EL (cell line): ENCODE measurements around the gene VPS26B.
"Not testable (repeated sequence)": the region's sequence is repeated elsewhere in the genome, so short reads cannot be mapped to it uniquely, and the experiment has no call there.

Experiments used
- DNase-seq: peaks from one replicate; pipeline ENCODE4 v3.0.0-alpha.2; 2016

VPS26B gene

DNA sequence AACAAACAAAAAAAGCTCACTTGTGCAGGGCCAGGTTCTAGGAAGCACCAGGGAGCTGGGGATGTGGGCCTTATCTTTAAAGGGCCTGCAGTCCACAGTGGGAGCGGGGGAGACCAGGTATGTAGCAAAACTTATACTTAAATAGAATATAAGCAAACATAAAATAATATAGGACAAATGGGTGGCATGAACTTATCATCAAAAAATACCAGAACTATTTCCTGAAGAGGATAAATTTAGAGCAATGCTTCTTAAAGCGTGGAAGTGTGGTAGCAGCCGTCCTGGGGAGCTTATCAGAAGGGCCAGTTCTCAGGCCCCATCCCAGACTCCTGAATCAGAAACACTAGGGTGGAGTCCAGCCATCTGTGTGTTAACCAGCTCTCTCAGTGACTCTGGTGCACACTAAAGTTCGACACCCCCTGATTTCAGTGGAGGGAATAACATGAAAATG lies 9.3 kb downstream of the VPS26B start:
- DNase-seq: no peak

DNA sequence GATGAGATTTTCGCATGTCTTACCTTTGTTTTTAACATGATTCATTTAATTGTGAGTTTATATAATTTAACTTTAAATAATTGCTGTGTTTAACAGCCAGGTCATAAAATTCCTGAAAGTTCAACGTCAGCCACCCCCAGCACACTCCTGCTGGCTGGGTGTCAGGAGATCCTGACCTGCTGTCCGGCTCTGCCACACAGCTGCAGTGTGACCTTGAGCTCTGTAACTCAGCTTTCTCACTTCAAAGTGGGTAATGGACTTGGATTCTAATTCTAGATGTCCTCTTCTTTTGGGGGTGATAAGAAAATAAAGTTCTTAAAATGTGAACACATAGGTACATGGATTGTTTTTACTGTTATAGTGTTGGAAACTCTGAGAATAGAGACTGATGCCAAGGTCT lies 10.9 kb downstream of the VPS26B start:
- DNase-seq: no peak

DNA sequence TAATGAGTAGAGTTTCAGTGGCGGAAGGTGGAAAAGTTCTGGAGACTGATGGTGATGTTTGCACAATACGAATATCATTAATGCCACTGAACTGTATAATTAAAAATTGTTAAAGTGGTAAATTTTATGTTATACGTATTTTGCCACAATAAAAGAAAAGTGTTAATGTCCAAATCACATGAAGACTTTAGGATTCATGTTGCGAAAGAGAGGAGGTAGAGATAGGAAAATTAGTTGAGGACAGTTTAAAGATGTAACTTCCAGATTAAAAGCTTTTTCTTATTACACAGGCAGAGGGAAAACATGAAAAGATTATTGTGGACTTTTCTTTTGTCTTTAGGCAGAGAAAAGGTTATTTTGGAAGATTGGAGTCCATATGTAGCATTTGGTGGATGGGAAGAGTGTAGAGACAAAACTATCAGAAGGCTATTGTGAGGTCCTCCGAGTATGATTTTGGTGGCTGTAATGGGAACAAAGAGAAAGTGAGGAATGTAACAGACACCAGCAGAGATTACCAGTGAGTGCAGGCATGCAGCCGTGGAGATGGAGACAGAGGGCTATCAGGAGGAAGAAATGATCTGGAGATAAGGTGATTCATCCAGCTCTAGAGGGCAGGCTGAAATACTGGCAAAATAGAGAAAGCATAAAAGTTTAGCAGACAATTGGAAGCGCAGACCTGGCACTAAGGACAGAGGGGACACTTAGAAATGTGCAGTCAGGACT lies 12.5 kb downstream of the VPS26B start:
- peak; percentile 28 for DNase-seq

DNA sequence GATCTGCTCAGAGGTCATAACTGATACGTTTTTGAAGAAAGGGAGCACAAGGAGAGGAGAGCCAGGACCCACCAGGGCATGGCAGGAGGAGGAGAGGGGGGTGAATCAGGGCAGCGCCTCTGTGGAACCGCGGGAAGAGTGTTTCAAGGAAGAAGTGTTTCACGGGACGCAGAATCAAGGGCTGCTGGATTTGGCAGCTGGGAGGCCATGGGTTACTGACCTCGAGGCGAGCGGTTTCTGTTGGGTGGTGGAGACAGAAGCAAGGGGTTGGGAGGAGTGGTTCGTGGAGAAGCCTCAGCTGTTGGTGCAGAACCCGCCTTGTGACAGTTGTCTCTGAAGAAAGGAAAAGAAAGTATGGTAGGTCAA lies 13.1 kb downstream of the VPS26B start:
- DNase-seq: no peak

DNA sequence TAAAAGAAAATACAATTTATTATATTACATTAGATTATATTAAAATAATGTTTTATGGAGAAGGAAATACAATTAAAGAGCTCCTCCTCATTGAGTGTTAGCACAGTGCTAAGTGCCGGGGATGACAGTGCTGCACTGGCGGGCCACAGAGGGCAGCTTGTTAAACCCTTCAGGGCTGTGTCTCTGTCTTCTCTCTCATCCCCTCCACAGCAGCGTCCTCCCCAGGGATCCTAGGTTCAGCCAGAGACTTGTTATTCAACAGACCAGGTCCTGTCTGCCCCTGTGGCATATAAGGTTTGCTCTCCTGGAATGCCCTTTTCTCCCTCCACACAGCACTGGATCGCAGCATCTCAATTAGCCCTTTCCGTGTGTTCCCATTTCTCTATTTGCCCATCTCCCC lies 14.5 kb downstream of the VPS26B start:
- DNase-seq: no peak

DNA sequence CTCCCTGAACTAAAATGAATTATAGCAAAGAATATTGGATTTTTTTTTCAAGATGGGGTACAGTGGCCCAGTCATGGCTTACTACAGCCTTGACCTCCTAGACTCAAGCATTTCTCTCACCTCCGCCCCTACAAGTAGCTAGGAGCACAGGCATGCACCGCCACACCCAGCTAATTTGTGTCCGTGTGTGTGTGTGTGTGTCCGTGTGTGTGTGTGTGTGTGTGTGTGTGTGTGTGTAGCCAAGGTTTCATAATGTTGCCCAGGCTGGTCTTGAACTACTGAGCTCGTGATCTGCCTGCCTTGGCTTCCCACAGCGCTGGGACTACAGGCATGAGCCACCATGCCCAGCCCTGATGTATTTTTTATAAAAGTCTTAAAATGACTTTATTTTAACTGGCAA lies 16.1 kb downstream of the VPS26B start:
- no peak for DNase-seq

DNA sequence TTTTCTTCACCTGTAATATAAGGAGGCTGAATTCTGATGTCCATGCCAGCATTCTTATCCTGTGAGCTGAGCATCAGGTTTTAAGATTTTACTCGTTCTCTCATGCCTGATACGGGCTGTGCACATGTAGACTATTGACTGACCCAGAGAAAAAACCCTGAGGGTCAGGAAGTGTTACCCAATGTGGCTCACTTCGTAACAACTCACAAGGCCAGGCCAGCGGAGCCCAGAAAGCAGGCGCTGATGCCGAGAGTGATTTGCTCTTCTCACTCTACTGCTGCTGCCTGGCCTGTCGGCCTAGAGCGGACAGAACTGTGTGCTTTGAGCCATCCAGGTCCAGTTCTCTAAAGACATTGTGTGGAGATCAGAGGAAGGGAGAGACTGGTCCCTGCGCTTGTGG lies 17.9 kb downstream of the VPS26B start:
- no peak for DNase-seq

DNA sequence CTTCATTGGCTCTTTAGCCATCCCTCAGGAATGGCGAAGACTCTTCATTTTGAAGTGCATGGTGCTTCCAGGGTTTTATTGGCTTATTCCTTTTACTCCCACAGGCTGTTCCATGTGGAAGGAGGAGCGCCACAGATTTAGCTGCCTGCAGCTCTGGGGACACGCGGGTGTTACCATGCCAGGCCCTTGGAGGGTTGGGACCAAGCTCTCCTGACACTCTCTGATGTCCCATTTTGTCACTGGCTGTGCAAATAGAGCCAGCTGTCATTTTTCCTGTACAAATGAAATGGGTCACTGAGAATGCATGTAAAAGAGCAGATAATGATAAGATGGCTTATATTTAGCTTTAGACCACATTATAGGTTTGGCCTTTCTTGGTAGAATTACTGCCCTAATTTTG lies 19.4 kb downstream of the VPS26B start:
- DNase-seq: no peak

DNA sequence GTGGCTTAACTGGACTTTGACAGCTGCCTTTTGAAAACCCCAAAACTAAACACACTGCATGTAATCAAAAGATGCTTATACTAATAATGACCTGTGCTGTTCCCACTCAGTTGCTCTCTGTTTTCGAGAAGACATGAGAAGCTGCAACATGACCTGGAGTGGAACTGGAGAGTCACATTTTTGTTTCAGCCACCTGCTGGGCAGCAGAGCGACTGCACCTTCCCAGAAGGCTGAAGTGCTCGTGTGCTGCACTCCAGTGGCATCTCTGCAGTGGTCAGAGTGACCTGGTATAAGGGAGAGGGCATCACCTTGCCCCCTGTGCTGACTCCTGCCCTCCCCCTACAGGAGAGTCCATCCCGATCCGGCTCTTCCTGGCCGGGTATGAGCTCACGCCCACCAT lies 20.1 kb downstream of the VPS26B start:
- peak; percentile 15 for DNase-seq

DNA sequence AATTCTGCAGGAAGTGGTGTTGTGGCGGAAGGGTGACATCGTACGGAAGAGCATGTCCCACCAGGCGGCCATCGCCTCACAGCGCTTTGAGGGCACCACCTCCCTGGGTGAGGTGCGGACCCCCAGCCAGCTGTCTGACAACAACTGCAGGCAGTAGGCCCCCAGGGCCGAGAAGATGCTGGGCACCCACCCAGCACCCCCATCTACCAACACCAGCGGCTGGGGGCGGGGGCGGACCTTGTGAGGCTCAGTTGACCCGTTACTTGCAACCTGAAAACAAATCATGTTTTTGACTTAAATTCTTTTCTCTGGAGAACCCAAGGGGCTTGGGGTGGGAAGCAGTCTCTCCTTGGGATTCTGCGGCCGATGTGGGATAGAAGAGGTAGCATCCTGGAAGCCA lies 21.0 kb downstream of the VPS26B start:
- DNase-seq: no peak

DNA sequence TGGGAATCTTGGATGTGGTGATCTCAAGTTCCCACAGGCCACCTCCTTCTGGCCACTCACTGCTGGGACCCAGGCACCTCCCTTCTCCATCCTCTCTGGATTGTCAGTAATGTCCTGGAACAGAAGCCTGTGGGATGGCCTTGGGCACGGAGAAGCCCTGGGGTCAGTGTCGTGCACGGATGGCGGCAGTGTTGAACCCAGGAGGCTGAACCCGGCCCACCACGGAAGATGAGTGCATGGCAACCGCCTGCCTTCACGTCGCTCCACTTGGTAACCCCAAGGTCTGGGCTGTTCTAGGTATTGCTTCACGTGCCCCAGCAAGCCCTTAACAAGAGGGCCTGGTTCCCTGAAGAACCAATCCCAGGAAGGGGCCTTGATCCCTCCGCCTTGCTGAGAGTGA lies 21.6 kb downstream of the VPS26B start:
- no peak for DNase-seq

DNA sequence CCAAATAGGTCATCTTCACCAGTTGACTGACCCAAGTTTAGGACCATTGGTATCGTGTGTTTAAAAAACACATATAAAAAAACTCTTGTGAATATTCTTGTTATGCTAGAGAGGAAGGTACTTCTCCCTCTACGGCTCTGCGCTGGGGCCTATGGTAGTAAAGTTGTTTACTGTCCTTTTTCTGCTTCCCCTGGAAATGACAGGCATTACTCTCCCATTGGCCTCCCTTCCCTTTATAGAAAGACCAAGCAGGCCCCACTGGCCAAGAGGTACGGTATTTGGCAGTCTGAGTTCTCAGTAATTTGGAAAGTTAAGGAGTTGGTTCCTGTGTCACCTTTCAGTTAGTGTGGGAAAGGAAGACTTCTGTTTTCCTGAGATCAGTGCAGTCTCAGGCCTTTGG lies 22.2 kb downstream of the VPS26B start:
- DNase-seq: no peak

DNA sequence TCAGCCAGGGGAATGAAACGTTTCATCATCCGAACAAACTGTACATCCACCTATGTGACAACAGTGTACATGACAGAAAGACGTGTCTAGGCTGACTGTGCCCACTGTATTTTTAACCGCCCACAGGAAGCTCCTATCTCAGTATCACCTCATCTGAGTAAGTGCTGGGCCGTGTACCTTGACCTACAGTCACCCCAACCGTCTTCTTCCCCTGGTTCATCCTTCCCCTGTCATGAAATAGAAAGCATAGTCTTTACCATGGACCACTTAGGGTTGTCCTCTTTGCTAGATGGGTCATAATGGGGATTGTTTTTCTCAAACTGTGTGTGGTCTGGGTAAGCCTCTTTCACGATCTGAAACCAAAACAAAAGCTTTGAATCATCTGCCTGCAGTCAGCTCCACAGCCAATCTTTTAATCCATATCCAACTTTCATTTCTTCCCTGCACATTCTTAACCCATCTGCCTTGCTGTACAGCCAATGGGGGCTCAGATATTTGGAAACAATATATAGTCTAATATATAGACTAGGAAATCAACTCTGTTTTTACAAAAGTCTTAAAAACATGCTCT lies 24.5 kb downstream of the VPS26B start:
- DNase-seq: no peak

DNA sequence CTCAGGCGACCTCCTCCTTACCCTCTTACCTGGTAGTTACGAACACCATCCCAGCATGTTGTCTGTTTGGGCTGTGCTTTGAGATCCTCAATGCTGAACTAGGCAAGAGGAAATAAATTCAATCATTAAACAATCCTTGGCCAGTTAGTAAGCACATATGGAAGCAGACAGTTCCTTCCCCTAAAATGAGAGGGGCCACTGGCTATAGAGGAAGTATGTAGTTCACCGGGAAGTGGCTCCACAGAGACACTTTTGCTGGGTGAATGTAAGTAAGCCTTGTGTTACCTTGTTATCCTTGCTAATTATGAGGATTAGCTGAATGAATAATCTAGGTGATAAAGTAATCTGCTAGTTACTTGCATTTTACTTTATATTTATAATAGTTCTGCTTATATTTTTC lies 25.8 kb downstream of the VPS26B start:
- DNase-seq: no peak

DNA sequence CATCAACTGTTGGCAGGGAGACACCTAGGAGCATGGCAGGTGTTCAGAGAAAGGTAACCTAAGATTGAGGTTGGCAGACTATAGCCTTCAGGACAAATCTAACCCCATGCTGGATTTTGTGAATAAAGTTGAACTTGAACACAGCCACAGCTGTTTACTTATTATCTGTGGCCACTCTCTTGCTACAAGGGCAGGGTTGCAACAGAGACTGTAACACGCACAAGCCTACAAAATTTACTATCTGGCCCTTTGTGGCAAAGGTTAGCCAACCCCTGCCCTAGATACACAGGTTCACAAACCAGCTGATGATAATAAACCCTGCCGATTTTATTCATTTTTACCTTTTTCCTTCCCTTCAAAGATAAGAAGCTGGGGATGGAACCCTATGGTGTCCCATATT lies 26.2 kb downstream of the VPS26B start:
- no peak for DNase-seq

DNA sequence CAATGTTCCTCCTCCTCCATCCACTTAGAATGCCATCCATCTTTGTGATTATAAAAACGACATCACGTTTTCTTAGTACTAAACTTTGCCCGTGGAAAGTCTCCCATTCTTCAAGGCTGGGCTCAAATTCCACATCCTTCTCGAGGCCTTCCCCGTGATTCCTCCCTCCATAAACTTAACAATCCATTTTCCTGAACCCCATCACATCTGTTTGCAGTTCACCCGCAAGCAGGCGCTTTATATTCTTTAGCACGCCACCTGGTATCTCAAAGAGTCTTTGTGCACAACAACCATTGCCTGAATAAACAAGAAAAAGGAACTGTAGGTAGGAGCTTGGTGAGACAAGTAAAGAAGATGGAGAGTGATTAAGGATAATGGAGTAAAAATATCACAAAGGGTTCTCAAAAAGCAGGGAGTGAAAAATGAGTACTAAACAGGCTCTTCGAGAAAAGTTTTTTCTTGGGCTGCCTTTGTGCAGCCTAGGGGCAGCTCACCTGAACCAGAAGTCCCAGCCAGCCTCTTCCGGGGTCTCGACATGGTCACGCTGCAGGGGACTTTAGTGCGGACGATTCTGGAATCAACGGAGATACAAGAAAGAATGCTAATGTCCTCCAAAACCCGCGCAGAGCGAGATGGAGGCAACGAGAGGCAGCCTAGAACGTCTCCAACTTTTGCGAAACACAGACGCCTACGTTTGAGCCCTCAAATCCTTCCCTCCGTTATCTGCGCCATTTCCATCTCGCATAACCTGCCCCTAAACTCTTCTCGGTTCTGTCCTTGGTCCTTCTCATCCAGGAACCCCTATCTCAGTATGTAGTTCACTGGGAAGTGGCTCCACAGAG lies 28.1 kb downstream of the VPS26B start:
- DNase-seq: no peak

DNA sequence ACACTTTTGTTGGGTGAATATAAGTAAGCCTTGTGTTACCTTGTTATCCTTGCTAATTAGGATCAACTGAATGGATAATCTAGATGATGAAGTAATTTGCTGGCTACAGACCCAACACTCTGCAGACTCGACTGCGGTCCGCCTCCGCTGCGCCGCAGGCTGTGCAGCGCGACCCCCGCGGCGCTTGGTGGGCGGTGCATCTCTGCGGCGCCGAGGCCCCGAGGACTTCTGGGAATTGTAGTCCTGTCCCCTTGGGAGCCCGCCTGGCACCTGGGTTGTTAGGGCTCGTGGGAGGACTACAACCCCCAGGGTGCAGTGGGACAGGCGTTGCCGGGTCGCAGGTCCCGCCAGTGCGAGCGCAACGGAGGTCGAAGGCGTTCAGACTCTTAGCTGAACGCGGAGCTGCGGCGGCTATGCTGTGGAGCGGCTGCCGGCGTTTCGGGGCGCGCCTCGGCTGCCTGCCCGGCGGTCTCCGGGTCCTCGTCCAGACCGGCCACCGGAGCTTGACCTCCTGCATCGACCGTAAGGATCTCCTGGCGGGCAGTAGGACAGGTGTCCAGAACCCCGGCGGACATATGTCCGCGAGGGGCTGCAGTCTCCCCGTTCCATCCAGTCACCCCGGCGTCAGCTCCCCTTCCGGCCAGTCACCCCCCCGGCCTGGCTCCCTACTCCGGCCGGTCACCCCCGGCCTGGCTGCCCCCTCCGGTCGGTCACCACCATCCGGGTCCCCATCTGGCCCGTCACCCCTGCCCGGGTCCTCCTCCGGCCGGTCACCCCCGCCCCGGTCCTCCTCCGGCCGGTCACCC lies 28.9 kb downstream of the VPS26B start, which contains the start of the genes ACAD8 and THYN1:
Gene ACAD8, plus strand, starts transcription at position 381 of the 806 bp plus-strand sequence. Its CDS starts 33 bp downstream, at position 414.
Gene THYN1, minus strand, starts transcription at position 165 of the 806 bp plus-strand sequence. CDS start 470 bp downstream, outside the sequence.
- DNase-seq: peak; percentile 97

DNA sequence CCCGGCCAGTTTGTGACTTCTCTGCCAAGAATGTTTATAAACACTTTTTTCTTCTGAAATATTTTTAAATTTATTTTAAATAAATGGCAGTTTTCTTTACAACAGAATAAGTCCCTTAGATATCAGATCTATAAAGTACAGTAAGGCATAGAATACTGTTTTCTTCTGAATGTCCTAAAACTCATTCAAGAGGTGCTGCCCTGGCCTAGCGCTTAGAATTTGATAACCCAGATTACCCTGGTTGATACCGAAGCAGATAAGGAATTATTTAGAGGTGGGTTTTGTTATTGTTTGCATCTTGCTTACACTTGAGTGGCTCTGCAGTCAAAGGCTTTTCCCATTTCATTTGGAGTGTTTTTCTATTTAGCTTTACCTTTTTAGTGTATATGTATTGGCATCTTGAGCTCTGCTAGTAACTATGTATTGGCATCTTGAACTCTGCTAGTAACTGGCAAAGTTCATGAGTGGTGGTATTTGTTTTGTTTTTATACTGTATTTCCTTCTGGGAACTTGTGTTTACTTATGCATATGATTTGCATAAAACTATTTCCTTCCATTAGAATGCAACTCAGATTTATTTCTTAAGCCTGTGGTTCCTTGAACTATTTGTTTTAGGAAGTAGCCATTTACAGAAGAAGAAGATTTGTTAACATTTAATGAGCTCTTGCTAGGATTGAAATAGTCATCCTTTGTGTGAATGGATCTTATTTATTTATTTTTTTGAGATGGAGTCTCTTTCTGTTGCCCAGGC lies 30.1 kb downstream of the VPS26B start:
- DNase-seq: no peak

DNA sequence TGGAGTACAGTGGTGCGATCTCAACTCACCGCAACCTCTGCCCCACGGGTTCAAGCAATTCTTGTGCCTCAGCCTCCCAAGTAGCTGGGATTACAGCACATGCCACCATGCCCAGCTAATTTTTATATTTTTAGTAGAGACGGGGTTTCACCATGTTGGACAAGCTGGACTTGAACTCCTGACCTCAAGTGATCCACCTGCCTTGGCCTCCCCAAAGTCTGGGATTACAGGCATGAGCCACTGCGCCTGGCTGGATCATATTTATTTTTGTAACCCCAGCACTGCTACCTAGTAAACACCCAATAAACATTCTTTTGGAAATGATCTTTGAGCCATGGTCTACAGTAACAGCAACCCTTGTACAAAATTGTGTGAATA lies 30.7 kb downstream of the VPS26B start:
- DNase-seq: not testable (repeated sequence)

DNA sequence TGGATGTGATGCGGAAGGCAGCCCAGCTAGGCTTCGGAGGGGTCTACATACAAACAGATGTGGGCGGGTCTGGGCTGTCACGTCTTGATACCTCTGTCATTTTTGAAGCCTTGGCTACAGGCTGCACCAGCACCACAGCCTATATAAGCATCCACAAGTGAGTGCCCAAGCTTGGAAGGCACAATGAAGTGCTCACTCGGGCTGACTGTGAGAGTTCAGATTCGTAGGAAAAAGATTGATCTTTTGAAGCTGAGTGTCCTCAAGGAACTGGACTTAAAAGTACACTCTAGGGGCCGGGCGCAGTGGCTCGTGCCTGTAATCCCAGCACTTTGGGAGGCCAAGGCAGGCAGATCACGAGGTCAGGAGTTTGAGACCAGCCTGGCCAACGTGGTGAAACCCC lies 32.6 kb downstream of the VPS26B start:
- DNase-seq: no peak

DNA sequence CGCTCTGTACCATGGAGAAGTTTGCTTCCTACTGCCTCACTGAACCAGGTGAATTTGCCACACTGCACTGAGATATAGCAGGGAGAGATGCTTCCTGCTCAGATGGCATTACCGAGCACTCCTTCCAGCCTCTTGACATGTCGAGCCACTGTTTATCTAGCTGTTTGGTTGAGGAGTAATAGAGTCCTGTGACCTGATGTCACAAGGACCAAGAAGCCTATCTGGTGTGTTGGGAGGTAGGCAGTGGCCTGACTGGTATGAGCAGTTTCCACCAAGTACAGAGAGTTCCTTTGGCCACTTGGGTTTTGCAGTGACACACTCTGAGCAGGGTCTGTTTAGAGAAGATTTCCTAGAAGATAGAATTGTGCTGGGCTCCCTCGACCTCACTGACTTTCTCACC lies 34.1 kb downstream of the VPS26B start:
- DNase-seq: no peak

DNA sequence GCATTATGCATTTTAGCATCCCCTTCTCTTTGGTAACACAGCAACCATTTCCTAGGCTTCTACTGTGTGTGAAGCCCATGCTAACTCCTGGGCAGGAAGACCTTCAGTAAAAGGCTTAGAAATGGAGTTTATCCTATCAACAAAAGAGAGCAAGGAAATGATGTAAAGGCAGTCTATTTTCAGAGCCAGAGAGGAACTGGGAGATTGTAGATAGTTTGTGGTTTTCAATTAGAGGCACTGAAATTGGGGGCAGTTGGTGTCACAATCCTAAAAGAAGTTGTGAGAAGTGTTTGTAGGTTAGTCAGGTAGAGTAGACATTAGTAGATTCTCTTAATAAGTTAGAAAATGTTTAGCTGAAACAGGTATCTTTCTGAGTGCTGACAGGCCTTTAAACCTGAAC lies 36.0 kb downstream of the VPS26B start:
- no peak for DNase-seq
